HepG2 (cell line): ENCODE results near the gene AARSD1.
A peak's percentile ranks its signal among the peaks of the same experiment; 100 is the strongest.

Experiments used
- CBX5 ChIP-seq: sonication (generic); formaldehyde crosslinking; IDR thresholded peaks from 2 replicates; pipeline ENCODE4 v1.4.0; 2020; ENCODE audit warnings: missing genetic modification reagents, borderline replicate concordance
- CTCF ChIP-seq: sonication (generic); formaldehyde crosslinking; IDR thresholded peaks from 2 replicates; pipeline ENCODE4 v1.5.0; 2020; ENCODE audit warnings: mild to moderate bottlenecking, missing genetic modification reagents, moderate library complexity
- ETV5 ChIP-seq: IDR thresholded peaks from 2 replicates; pipeline ENCODE4 v1.6.1; 2018; ENCODE audit warnings: missing biosample characterization, missing genetic modification reagents, inconsistent platforms, borderline replicate concordance
- HNF4G ChIP-seq, 2 experiments: sonication (generic) in 1 of 2; formaldehyde crosslinking in 1 of 2; IDR thresholded peaks; 2 replicates each; pipeline versions ENCODE4 v1.4.0 to v1.6.1; 2011 to 2020; ENCODE audit warnings: borderline replicate concordance in 2 of 2, low read depth in 2 of 2, mild to moderate bottlenecking in 2 of 2, low read length in 1 of 2, missing genetic modification reagents in 1 of 2, moderate library complexity in 1 of 2
- HNRNPUL1 ChIP-seq: fragments of 200-400 bp; formaldehyde crosslinking; IDR thresholded peaks from 2 replicates; pipeline ENCODE4 v1.6.1; 2017; ENCODE audit warnings: low read depth, mild to moderate bottlenecking, low read length, moderate library complexity
- NR2F6 ChIP-seq, 2 experiments: IDR thresholded peaks; 2 replicates each; pipeline ENCODE4 v1.6.1; 2016; ENCODE audit warnings: antibody characterized with exemption in 1 of 2, mild to moderate bottlenecking in 1 of 2
- PBX2 ChIP-seq: IDR thresholded peaks from 2 replicates; pipeline ENCODE4 v1.6.1; 2016; ENCODE audit warnings: control low read depth
- RAD21 ChIP-seq: fragments of 450-650 bp; formaldehyde crosslinking; IDR thresholded peaks from 2 replicates; pipeline ENCODE4 v1.5.0; 2020; ENCODE audit warnings: mild to moderate bottlenecking
- ZBTB44 ChIP-seq: sonication (generic); formaldehyde crosslinking; IDR thresholded peaks from 2 replicates; pipeline ENCODE4 v1.4.0; 2020; ENCODE audit warnings: missing genetic modification reagents
- ZMAT5 ChIP-seq: sonication (generic); formaldehyde crosslinking; IDR thresholded peaks from 2 replicates; pipeline ENCODE4 v1.5.0; 2020; ENCODE audit warnings: mild to moderate bottlenecking, low read depth, missing genetic modification reagents, borderline replicate concordance

- TF ChIP-seq HNRNPUL1 (no peak), PBX2 (CRISPR knock-in tag) (no peak), CTCF (peak; percentile 45; the same call in 1 of the 2 replicates), RAD21 (CRISPR knock-in tag) (no peak), HNF4G (IDR thresholded peaks at IDR 0.05; ENCODE audit: borderline replicate concordance, low read depth, low read length) (no peak), HNF4G (CRISPR knock-in tag; IDR thresholded peaks at IDR 0.05; ENCODE audit: borderline replicate concordance, low read depth) (no peak), ZMAT5 (no peak), CBX5 (no peak), ETV5 (peak; percentile 51; the same call in 1 of the 2 replicates), NR2F6 (IDR thresholded peaks at IDR 0.05) (no peak), NR2F6 (CRISPR knock-in tag; IDR thresholded peaks at IDR 0.05) (0 out of 2 replicates have a peak, but pooled peaks have one; percentile 5), ZBTB44 (CRISPR knock-in tag) (no peak)
Observed at GRCh38 chr17:42979511-42980273, 15.4 kb upstream of the AARSD1 start, which contains the start of gene PTGES3L.
